H1 (cell line): ENCODE data around the gene ABHD13. TPM values are rescaled to one million over a fixed set of nuclear protein-coding genes. Genes with fewer than 3 reads are reported as not detected.

Source experiments
- CTCF ChIA-PET: fragments of 300-600 bp; sonication (Branson Sonifier 250); formaldehyde crosslinking; loops from one replicate; lab custom pipeline; 2021; ENCODE audit not compliant: partially characterized antibody; lab: Charles Lee
- POLR2A ChIA-PET: fragments of 300-600 bp; sonication (Branson Sonifier 250); formaldehyde crosslinking; loops from one replicate; lab custom pipeline; 2021; ENCODE audit warnings: inconsistent platforms; ENCODE audit not compliant: partially characterized antibody; lab: Charles Lee
- DNase-seq, 2 experiments: peaks; one replicate each; pipeline versions ENCODE4 v3.0.0 to v3.0.0-alpha.2; 2010 to 2022; ENCODE audit warnings: low spot score in 2 of 2, low read depth in 1 of 2, mixed read lengths in 1 of 2
- FAIRE-seq: peaks from 2 replicates; lab custom pipeline; 2011; peaks lifted over from hg19 to GRCh38; lab: Jason Lieb, UNC
- H2AFZ ChIP-seq: 2 replicates; pipeline ENCODE4 v1.8.1; 2012; ENCODE audit warnings: low read length, inconsistent platforms
- H2AK5ac ChIP-seq: 2 replicates; pipeline ENCODE4 v1.6.1; 2013; ENCODE audit warnings: low read depth, low read length
- H2BK120ac ChIP-seq: replicated peaks from 2 replicates; pipeline ENCODE3; 2013; ENCODE audit warnings: low read depth, low read length, inconsistent platforms
- H2BK12ac ChIP-seq: 2 replicates; pipeline ENCODE4 v1.6.1; 2013; ENCODE audit warnings: low read depth, low read length
- H2BK15ac ChIP-seq: 2 replicates; pipeline ENCODE4 v1.6.1; 2013; ENCODE audit warnings: low read length
- H2BK20ac ChIP-seq: 2 replicates; pipeline ENCODE4 v1.6.1; 2013; ENCODE audit warnings: low read length
- H2BK5ac ChIP-seq: 2 replicates; pipeline ENCODE4 v1.6.1; 2013; ENCODE audit warnings: low read depth, low read length
- H3K14ac ChIP-seq: 2 replicates; pipeline ENCODE4 v1.6.1; 2013; ENCODE audit warnings: inconsistent platforms; ENCODE audit not compliant: insufficient read length
- H3K18ac ChIP-seq: 2 replicates; pipeline ENCODE4 v1.6.1; 2013; ENCODE audit warnings: low read length; ENCODE audit errors: extremely low read depth
- H3K23ac ChIP-seq: 2 replicates; pipeline ENCODE4 v1.6.1; 2013; ENCODE audit warnings: inconsistent platforms; ENCODE audit not compliant: insufficient read length
- H3K23me2 ChIP-seq: 2 replicates; pipeline ENCODE4 v1.6.1; 2013; ENCODE audit warnings: low read depth, low read length
- H3K27ac ChIP-seq: 2 replicates; pipeline ENCODE4 v1.6.1; 2011; ENCODE audit warnings: low read depth, low read length, inconsistent platforms
- H3K27me3 ChIP-seq, 4 experiments: replicated peaks in 1 of 4; 1 replicate in 1 of 4; 2 replicates in 3 of 4; pipeline versions ENCODE4 v1.6.1 to v1.8.1; 2011 to 2013; ENCODE audit warnings: low read length in 3 of 4, mild to moderate bottlenecking in 3 of 4, inconsistent platforms in 2 of 4, mixed read lengths in 2 of 4, moderate library complexity in 1 of 4; ENCODE audit not compliant: control insufficient read depth in 3 of 4, insufficient read depth in 3 of 4; ENCODE audit errors: extremely low read depth in 1 of 4
- H3K36me3 ChIP-seq, 4 experiments: 2 replicates each; pipeline versions ENCODE4 v1.6.1 to v1.8.1; 2011 to 2013; ENCODE audit warnings: mild to moderate bottlenecking in 4 of 4, low read length in 3 of 4, moderate library complexity in 2 of 4, control low read depth in 1 of 4, inconsistent platforms in 1 of 4; ENCODE audit not compliant: insufficient read depth in 4 of 4, control insufficient read depth in 2 of 4
- H3K4ac ChIP-seq: replicated peaks from 2 replicates; pipeline ENCODE3; 2013; ENCODE audit warnings: low read length, low read depth, mixed read lengths, inconsistent platforms; ENCODE audit not compliant: insufficient read length
- H3K4me1 ChIP-seq, 4 experiments: replicated peaks in 1 of 4; 1 replicate in 1 of 4; 2 replicates in 3 of 4; pipeline versions ENCODE4 v1.6.1 to v1.8.1; 2011 to 2013; ENCODE audit warnings: low read length in 3 of 4, inconsistent platforms in 2 of 4, mixed read lengths in 1 of 4; ENCODE audit not compliant: insufficient read depth in 4 of 4, control insufficient read depth in 3 of 4
- H3K4me2 ChIP-seq, 2 experiments: 2 replicates each; pipeline versions ENCODE4 v1.6.1 to v1.8.1; 2011 to 2013; ENCODE audit warnings: low read depth in 2 of 2, low read length in 2 of 2, control low read depth in 1 of 2, inconsistent platforms in 1 of 2, mild to moderate bottlenecking in 1 of 2; ENCODE audit not compliant: insufficient read depth in 1 of 2
- H3K4me3 ChIP-seq, 4 experiments: fragments of 200-600, 300-600 bp in 1 of 4; sonication (generic), shearing (Covaris generic), sonication (Bioruptor Twin) in 1 of 4; 2 replicates each; pipeline versions ENCODE4 v1.5.1 to v1.8.1; 2011 to 2016; ENCODE audit warnings: low read length in 4 of 4, low read depth in 3 of 4, control low read depth in 2 of 4, inconsistent platforms in 2 of 4, mild to moderate bottlenecking in 2 of 4, mixed read lengths in 1 of 4, moderate library complexity in 1 of 4; ENCODE audit not compliant: insufficient read depth in 2 of 4; ENCODE audit errors: extremely low read depth in 1 of 4
- H3K56ac ChIP-seq: replicated peaks from 2 replicates; pipeline ENCODE3; 2013; ENCODE audit warnings: low read depth, mild to moderate bottlenecking, mixed read lengths, low read length, inconsistent platforms; ENCODE audit not compliant: insufficient read length
- H3K79me1 ChIP-seq: 2 replicates; pipeline ENCODE4 v1.6.1; 2013; ENCODE audit warnings: low read depth, low read length, control low read depth
- H3K79me2 ChIP-seq, 2 experiments: 2 replicates each; pipeline versions ENCODE4 v1.6.1 to v1.8.1; 2012 to 2013; ENCODE audit warnings: low read length in 2 of 2, mild to moderate bottlenecking in 2 of 2, inconsistent platforms in 1 of 2; ENCODE audit not compliant: insufficient read depth in 2 of 2, control insufficient read depth in 1 of 2
- H3K9ac ChIP-seq, 4 experiments: replicated peaks in 1 of 4; 1 replicate in 1 of 4; 2 replicates in 3 of 4; pipeline versions ENCODE4 v1.6.1 to v1.8.1; 2011 to 2013; ENCODE audit warnings: low read depth in 3 of 4, low read length in 3 of 4, control low read depth in 2 of 4, mild to moderate bottlenecking in 2 of 4, moderate library complexity in 2 of 4, inconsistent platforms in 1 of 4; ENCODE audit errors: extremely low read depth in 1 of 4
- H3K9me3 ChIP-seq, 2 experiments: 2 replicates each; pipeline versions ENCODE4 v1.6.1 to v1.8.1; 2012 to 2013; ENCODE audit warnings: mild to moderate bottlenecking in 2 of 2, moderate library complexity in 2 of 2, control low read depth in 1 of 2, inconsistent platforms in 1 of 2, low read depth in 1 of 2, low read length in 1 of 2, mixed read lengths in 1 of 2; ENCODE audit not compliant: insufficient read depth in 2 of 2
- H4K20me1 ChIP-seq, 2 experiments: replicated peaks in 1 of 2; 2 replicates each; pipeline versions ENCODE3 to v1.8.1; 2011 to 2013; ENCODE audit warnings: inconsistent platforms in 2 of 2, low read length in 2 of 2, mild to moderate bottlenecking in 1 of 2; ENCODE audit not compliant: insufficient read depth in 2 of 2, control insufficient read depth in 1 of 2
- H4K5ac ChIP-seq: 2 replicates; pipeline ENCODE4 v1.6.1; 2013; ENCODE audit warnings: low read length, low read depth, mixed read lengths, inconsistent platforms; ENCODE audit not compliant: insufficient read length
- H4K8ac ChIP-seq: 2 replicates; pipeline ENCODE4 v1.8.0; 2013; ENCODE audit warnings: mild to moderate bottlenecking, moderate library complexity, low read length, inconsistent platforms; ENCODE audit not compliant: insufficient read depth; ENCODE audit errors: extremely low read depth
- H4K91ac ChIP-seq: replicated peaks from 2 replicates; pipeline ENCODE3; 2013; ENCODE audit warnings: low read length, mixed read lengths, inconsistent platforms; ENCODE audit not compliant: insufficient read length
- BACH1 ChIP-seq: IDR thresholded peaks from 2 replicates; pipeline ENCODE4 v1.6.1; 2012; ENCODE audit warnings: low read length, improper control_type of control experiment
- CBX5 ChIP-seq: fragments of 300-800, 300-1000 bp; sonication (generic); IDR thresholded peaks from 2 replicates; pipeline ENCODE4 v1.7.1; 2016; ENCODE audit warnings: antibody characterized with exemption, low read length, low read depth
- CHD1 ChIP-seq: IDR thresholded peaks from 2 replicates; pipeline ENCODE4 v1.6.1; 2012; ENCODE audit warnings: low read depth, low read length, improper control_type of control experiment
- CHD2 ChIP-seq: IDR thresholded peaks from 2 replicates; pipeline ENCODE4 v1.6.1; 2012; ENCODE audit warnings: low read length, improper control_type of control experiment
- SAP30 ChIP-seq: fragments of 300-600 bp; sonication (generic); IDR thresholded peaks from 2 replicates; pipeline ENCODE4 v1.7.1; 2012; ENCODE audit warnings: low read length, moderate library complexity, mild to moderate bottlenecking, inconsistent platforms; ENCODE audit not compliant: insufficient read depth, insufficient replicate concordance
- SP1 ChIP-seq: IDR thresholded peaks from 2 replicates; pipeline ENCODE4 v1.6.1; 2011; ENCODE audit warnings: low read depth, low read length
- SP2 ChIP-seq: IDR thresholded peaks from 2 replicates; pipeline ENCODE4 v1.6.1; 2012; ENCODE audit warnings: mild to moderate bottlenecking, low read length, inconsistent platforms
- SP4 ChIP-seq: IDR thresholded peaks from 2 replicates; pipeline ENCODE4 v1.6.1; 2012; ENCODE audit warnings: low read length, inconsistent platforms
- SRF ChIP-seq: IDR thresholded peaks from 2 replicates; pipeline ENCODE4 v1.6.1; 2011; ENCODE audit warnings: mild to moderate bottlenecking, low read depth, low read length, moderate library complexity
- TAF7 ChIP-seq: optimal IDR thresholded peaks from 2 replicates; pipeline ENCODE3; 2011; ENCODE audit warnings: low read depth, mild to moderate bottlenecking, inconsistent platforms, low read length, moderate library complexity, borderline replicate concordance
- TCF12 ChIP-seq: IDR thresholded peaks from 2 replicates; pipeline ENCODE4 v1.6.1; 2011; ENCODE audit warnings: low read depth, mild to moderate bottlenecking, low read length
- ZNF274 ChIP-seq: IDR thresholded peaks from 2 replicates; pipeline ENCODE4 v1.7.0; 2012; ENCODE audit warnings: low read length, borderline replicate concordance; ENCODE audit errors: extremely low read depth
- WGBS, 2 experiments: shearing (Covaris generic) in 1 of 2; methylation state at CpG; one replicate each; pipeline versions ENCODE4 v1.1.6 to v1.1.7; 2013 to 2015; ENCODE audit warnings: low lambda C conversion rate in 2 of 2, mixed read lengths in 2 of 2, inconsistent platforms in 1 of 2, low coverage in 1 of 2, missing lambda C conversion rate in 1 of 2; ENCODE audit not compliant: insufficient replicate concordance in 2 of 2, insufficient coverage in 1 of 2, insufficient read length in 1 of 2; ENCODE audit errors: extremely low coverage in 1 of 2, missing lambda C conversion rate in 1 of 2; 5-methylcytosine and 5-hydroxymethylcytosine counted together
- polyA plus RNA-seq, 7 experiments: library from polyadenylated mRNA; depleted of rRNA in 3 of 7; stranded (reverse) in 5 of 7; unstranded in 2 of 7; fragments of >200 nt in 5 of 7; fragments of 200-250 nt in 2 of 7; gene quantifications; 1 replicate in 5 of 7; 2 replicates in 1 of 7; 4 replicates in 1 of 7; pipeline versions ENCODE4 v1.2.1 to v1.2.3, GENCODE V29; 2011 to 2013; ENCODE audit warnings: missing spikeins in 2 of 7, mixed read lengths in 2 of 7
- total RNA-seq: library from RNA; stranded (reverse); fragmentation: NEBNext Ultra II Directional; extraction: Animal tissue kit (Norgen Biotek cat#: 25700); gene quantifications from 2 replicates; pipeline ENCODE4 v1.2.1, GENCODE V29; 2021
- TF ChIP-seq, protein P1 (sequence below): IDR thresholded peaks from 2 replicates; pipeline ENCODE4 v1.6.1; 2011; ENCODE audit warnings: low read depth, mild to moderate bottlenecking, low read length; ENCODE audit not compliant: insufficient read depth

The ABHD13 gene
- total and polyA plus RNA-seq, 2 of the 8 experiments (the other 6 are each of a cell fraction or from before 2014, with no cell fraction given) = 3.5 to 6.6 TPM

GRCh38 chr13:108257248-108257647 is 39.1 kb downstream of the ABHD13 start:
- H2AK5ac ChIP-seq = no peak overlapping the region
- CTCF ChIA-PET = interaction anchor here (0.5 kb wide), 1 partner anchor 286 kb away, joined by 3 read pairs; no protein-coding TSS in a partner anchor

More at GRCh38 chr13:108257248-108257647, 39.1 kb downstream of the ABHD13 start:
- no peak overlapping the region for H2BK12ac ChIP-seq
- no peak overlapping the region for H2BK120ac ChIP-seq
- no peak overlapping the region for H4K5ac ChIP-seq
- no peak overlapping the region for H4K91ac ChIP-seq
- no peak overlapping the region for H3K56ac ChIP-seq
- H3K23ac ChIP-seq = no peak overlapping the region
- POLR2A ChIA-PET = no interaction called here
- H3K36me3 ChIP-seq = no peaks in the 10 kb centered on the region
- no peak overlapping the region for H2BK5ac ChIP-seq
- no peak overlapping the region for H3K4me3 ChIP-seq
- no peak overlapping the region for H2BK15ac ChIP-seq
- FAIRE-seq = no peak
- H3K9ac ChIP-seq = no peak overlapping the region
- DNase-seq = no peak
- H3K14ac ChIP-seq = no peak overlapping the region
- H3K79me2 ChIP-seq = no peaks in the 10 kb centered on the region
- no peak overlapping the region for H3K18ac ChIP-seq
- H4K20me1 ChIP-seq = no peaks in the 10 kb centered on the region
- H3K79me1 ChIP-seq = no peaks in the 10 kb centered on the region
- no peak overlapping the region for H2BK20ac ChIP-seq
- no peaks in the 10 kb centered on the region for H3K9me3 ChIP-seq
- H3K4me1 ChIP-seq = no peaks in the 10 kb centered on the region
- no peak overlapping the region for H2AFZ ChIP-seq
- WGBS, 2 experiments = 80% methylated on average over 2 of the region's 2 CpGs; no CpG with 5 or more reads in 1 of the 2 experiments
- no peak overlapping the region for H3K4ac ChIP-seq
- no peaks in the 10 kb centered on the region for H3K27me3 ChIP-seq
- no peaks in the 10 kb centered on the region for H3K23me2 ChIP-seq
- no peak for TF ChIP-seq SRF
- TF ChIP-seq SAP30 = no peak
- no peak for TF ChIP-seq CHD1
- no peak for TF ChIP-seq BACH1
- TF ChIP-seq SP2 = no peak
- no peak for TF ChIP-seq TAF7
- no peak for TF ChIP-seq TCF12
- TF ChIP-seq CBX5 = no peak
- TF ChIP-seq ZNF274 = no peak
- no peak for TF ChIP-seq CHD2
- TF ChIP-seq SP4 = no peak
- TF ChIP-seq, protein P1, sequence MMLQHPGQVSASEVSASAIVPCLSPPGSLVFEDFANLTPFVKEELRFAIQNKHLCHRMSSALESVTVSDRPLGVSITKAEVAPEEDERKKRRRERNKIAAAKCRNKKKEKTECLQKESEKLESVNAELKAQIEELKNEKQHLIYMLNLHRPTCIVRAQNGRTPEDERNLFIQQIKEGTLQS = no peak
- TF ChIP-seq SP1 = no peak
- H3K4me2 ChIP-seq = no peak overlapping the region
- H4K8ac ChIP-seq = no peak overlapping the region
- H3K27ac ChIP-seq = no peak overlapping the region
